Measurements from ENCODE around the gene EMC9.
"Not testable (repeated sequence)": the region's sequence is repeated elsewhere in the genome, so short reads cannot be mapped to it uniquely, and the experiment has no call there.

The EMC9 gene

GRCh38 chr14:24110060-24110459, 31.3 kb downstream of the EMC9 start:
- ATAC-seq (ENCODE audit: insufficient read depth, low read depth) (no peak), DNase-seq (no peak)
- Histone ChIP-seq H3K4me1 (ENCODE audit: insufficient read depth, low read length) (peaks cover 16% of the 10 kb centered on the region), H3K79me2 (ENCODE audit: insufficient read depth, low read length) (peaks cover 6% of the 10 kb centered on the region), H2AFZ (ENCODE audit: low read depth, low read length) (no peak overlapping the region; the same call in 1 of the 2 replicates), H3K27me3 (ENCODE audit: insufficient read depth, low read length, poor library complexity) (no peaks in the 10 kb centered on the region), H3K4me3 (ENCODE audit: low read depth in 1 of 2, low read length in 2 of 2) (no peak overlapping the region), H3K36me3 (ENCODE audit: insufficient read depth, low read length) (no peaks in the 10 kb centered on the region), H3K27ac (ENCODE audit: low read length) (no peak overlapping the region), H3K9ac (ENCODE audit: low read depth, low read length) (no peak overlapping the region), H3K9me3 (ENCODE audit: insufficient read depth, low read length, severe bottlenecking) (no peaks in the 10 kb centered on the region), H4K20me1 (ENCODE audit: insufficient read depth, low read length) (no peaks in the 10 kb centered on the region), H3K4me2 (ENCODE audit: insufficient read depth, low read length) (no peak overlapping the region)
- TF ChIP-seq EZH2 (IDR thresholded peaks at IDR 0.05; ENCODE audit: borderline replicate concordance, low read depth, low read length, severe bottlenecking) = no peak
- no peak for TF ChIP-seq CTCF (IDR thresholded peaks at IDR 0.05; ENCODE audit: borderline replicate concordance, extremely low read depth, low read length, poor library complexity, severe bottlenecking)

GRCh38 chr14:24108336-24108874, 33.0 kb downstream of the EMC9 start:
- peak overlapping the region; percentile 60 for H2AFZ ChIP-seq (ENCODE audit: low read depth, low read length)
- peak overlapping the region; percentile 25; the same call in 1 of the 2 replicates for H3K4me2 ChIP-seq (ENCODE audit: insufficient read depth, low read length)
- no peaks in the 10 kb centered on the region for H4K20me1 ChIP-seq (ENCODE audit: insufficient read depth, low read length)
- TF ChIP-seq EZH2 (IDR thresholded peaks at IDR 0.05; ENCODE audit: borderline replicate concordance, low read depth, low read length, severe bottlenecking) (no peak), CTCF (IDR thresholded peaks at IDR 0.05; ENCODE audit: borderline replicate concordance, extremely low read depth, low read length, poor library complexity, severe bottlenecking) (no peak)
- ATAC-seq (ENCODE audit: insufficient read depth, low read depth) (no peak), DNase-seq (no peak)
- no peaks in the 10 kb centered on the region for H3K27me3 ChIP-seq (ENCODE audit: insufficient read depth, low read length, poor library complexity)
- H3K79me2 ChIP-seq (ENCODE audit: insufficient read depth, low read length) = peaks cover 2% of the 10 kb centered on the region
- H3K9ac ChIP-seq (ENCODE audit: low read depth, low read length) = peak overlapping the region; percentile 37; the same call in 1 of the 2 replicates
- peaks cover 15% of the 10 kb centered on the region for H3K4me1 ChIP-seq (ENCODE audit: insufficient read depth, low read length)
- peaks cover 6% of the 10 kb centered on the region for H3K36me3 ChIP-seq (ENCODE audit: insufficient read depth, low read length)
- H3K9me3 ChIP-seq (ENCODE audit: insufficient read depth, low read length, severe bottlenecking) = no peaks in the 10 kb centered on the region
- H3K27ac ChIP-seq (ENCODE audit: low read length) = peak overlapping the region; percentile 82
- H3K4me3 ChIP-seq (ENCODE audit: low read depth in 1 of 2, low read length in 2 of 2) = no peak overlapping the region

- H3K9ac ChIP-seq (ENCODE audit: low read depth, low read length) = no peak overlapping the region
- no peak for TF ChIP-seq CTCF (IDR thresholded peaks at IDR 0.05; ENCODE audit: borderline replicate concordance, extremely low read depth, low read length, poor library complexity, severe bottlenecking)
- no peak for TF ChIP-seq EZH2 (IDR thresholded peaks at IDR 0.05; ENCODE audit: borderline replicate concordance, low read depth, low read length, severe bottlenecking)
- no peaks in the 10 kb centered on the region for H4K20me1 ChIP-seq (ENCODE audit: insufficient read depth, low read length)
- H2AFZ ChIP-seq (ENCODE audit: low read depth, low read length) = no peak overlapping the region
- ATAC-seq (ENCODE audit: insufficient read depth, low read depth) (no peak), DNase-seq (no peak)
- H3K4me1 ChIP-seq (ENCODE audit: insufficient read depth, low read length) = peaks cover 13% of the 10 kb centered on the region
- no peak overlapping the region for H3K4me3 ChIP-seq (ENCODE audit: low read depth in 1 of 2, low read length in 2 of 2)
- H3K4me2 ChIP-seq (ENCODE audit: insufficient read depth, low read length) = no peak overlapping the region
- H3K27me3 ChIP-seq (ENCODE audit: insufficient read depth, low read length, poor library complexity) = no peaks in the 10 kb centered on the region
- no peaks in the 10 kb centered on the region for H3K9me3 ChIP-seq (ENCODE audit: insufficient read depth, low read length, severe bottlenecking)
- no peaks in the 10 kb centered on the region for H3K79me2 ChIP-seq (ENCODE audit: insufficient read depth, low read length)
- H3K36me3 ChIP-seq (ENCODE audit: insufficient read depth, low read length) = peaks cover 17% of the 10 kb centered on the region
- no peak overlapping the region for H3K27ac ChIP-seq (ENCODE audit: low read length)
Observed at GRCh38 chr14:24106672-24107271, 34.6 kb downstream of the EMC9 start.

GRCh38 chr14:24105609-24106239, 35.7 kb downstream of the EMC9 start:
- H3K79me2 ChIP-seq (ENCODE audit: insufficient read depth, low read length); ATAC-seq (ENCODE audit: insufficient read depth, low read depth); H3K9ac ChIP-seq (ENCODE audit: low read depth, low read length); H3K4me3 ChIP-seq (ENCODE audit: low read depth in 1 of 2, low read length in 2 of 2); DNase-seq; H3K9me3 ChIP-seq (ENCODE audit: insufficient read depth, low read length, severe bottlenecking); H2AFZ ChIP-seq (ENCODE audit: low read depth, low read length); H3K4me2 ChIP-seq (ENCODE audit: insufficient read depth, low read length); H4K20me1 ChIP-seq (ENCODE audit: insufficient read depth, low read length); H3K27ac ChIP-seq (ENCODE audit: low read length); H3K27me3 ChIP-seq (ENCODE audit: insufficient read depth, low read length, poor library complexity): not testable (repeated sequence)
- peaks cover 21% of the 10 kb centered on the region for H3K36me3 ChIP-seq (ENCODE audit: insufficient read depth, low read length)
- H3K4me1 ChIP-seq (ENCODE audit: insufficient read depth, low read length) = peaks cover 13% of the 10 kb centered on the region

Data from DND-41 (cell line).